Measurements from ENCODE around the gene TPST2. TPM values are rescaled to one million over a fixed set of nuclear protein-coding genes. Genes with fewer than 3 reads are reported as not detected.

TPST2 gene
- total and polyA plus RNA-seq, 9 of the 15 experiments (the other 6 are each of a cell fraction or from before 2014, with no cell fraction given) = 14.2 to 123 (median 60.1) TPM

DNA sequence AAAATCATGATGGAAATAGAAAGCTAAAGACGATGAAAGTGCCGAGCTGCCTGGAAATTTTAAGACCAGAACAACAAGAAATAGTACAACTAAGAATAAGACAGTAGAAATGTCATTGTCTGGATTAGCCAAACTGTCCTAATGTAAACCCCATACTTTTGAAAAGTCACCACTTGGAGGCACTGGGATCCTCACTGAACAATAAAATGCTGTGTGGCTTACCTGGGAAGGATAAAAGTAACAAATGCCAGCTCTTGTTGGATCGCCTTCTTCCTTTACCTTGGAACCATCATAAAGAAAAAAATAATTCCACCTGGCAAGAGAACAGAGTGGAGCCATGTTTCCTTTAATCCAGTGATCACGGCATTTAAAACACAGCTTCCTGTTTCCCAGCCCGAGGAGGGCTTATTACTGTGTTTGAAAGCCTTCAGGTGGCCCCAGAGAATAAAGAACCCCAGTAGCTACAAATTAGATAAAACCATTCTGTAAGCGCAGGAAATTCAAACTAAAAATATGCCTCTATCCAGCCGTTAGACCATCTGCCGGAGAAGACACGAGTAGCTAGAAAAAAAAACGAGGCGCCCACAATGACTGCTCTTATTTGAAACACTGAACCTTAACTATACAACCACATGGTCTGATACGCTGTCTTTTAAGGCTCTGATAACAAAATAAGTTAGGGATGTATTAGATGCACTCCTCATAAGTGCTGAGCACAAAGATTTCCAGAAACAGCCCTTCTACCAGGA, 110.7 kb downstream of the TPST2 start (continued):
- TF ChIP-seq NR4A1 (CRISPR knock-in tag; IDR thresholded peaks at IDR 0.05) (no peak), NR4A1 (tag; IDR thresholded peaks at IDR 0.05) (no peak), ZNF217 (CRISPR knock-in tag; IDR thresholded peaks at IDR 0.05) (no peak), SMARCC2 (IDR thresholded peaks at IDR 0.05; ENCODE audit: low read depth) (no peak; the same call in 1 of the 2 replicates), ETV6 (IDR thresholded peaks at IDR 0.05; ENCODE audit: borderline replicate concordance in 1 of 2, low read depth in 2 of 2, low read length in 1 of 2) (no peak), ETV6 (CRISPR knock-in tag; IDR thresholded peaks at IDR 0.05; ENCODE audit: borderline replicate concordance) (no peak), NRF1 (conservative IDR thresholded peaks at IDR 0.05 in 1 of 2, IDR thresholded peaks at IDR 0.05 in 1 of 2) (no peak), RUNX1 (IDR thresholded peaks at IDR 0.05; ENCODE audit: low read depth) (no peak), RNF219 (CRISPR knock-in tag; IDR thresholded peaks at IDR 0.05) (no peak), SETDB1 (IDR thresholded peaks at IDR 0.05; ENCODE audit: low read length) (no peak), CREM (IDR thresholded peaks at IDR 0.05; ENCODE audit: low read depth) (no peak), ZNF253 (CRISPR knock-in tag; conservative IDR thresholded peaks at IDR 0.05) (no peak), MYC (IDR thresholded peaks at IDR 0.05; ENCODE audit: low read depth, low read length) (peak; percentile 41; the same call in 1 of the 2 replicates), MYC (CRISPR knock-in tag; IDR thresholded peaks at IDR 0.05; ENCODE audit: borderline replicate concordance, low read depth) (no peak), ZHX1 (conservative IDR thresholded peaks at IDR 0.05; ENCODE audit: low read length) (no peak), U2AF1 (optimal IDR thresholded peaks at IDR 0.05; ENCODE audit: low read depth, low read length) (no peak)
- TF ChIP-seq, protein P1, sequence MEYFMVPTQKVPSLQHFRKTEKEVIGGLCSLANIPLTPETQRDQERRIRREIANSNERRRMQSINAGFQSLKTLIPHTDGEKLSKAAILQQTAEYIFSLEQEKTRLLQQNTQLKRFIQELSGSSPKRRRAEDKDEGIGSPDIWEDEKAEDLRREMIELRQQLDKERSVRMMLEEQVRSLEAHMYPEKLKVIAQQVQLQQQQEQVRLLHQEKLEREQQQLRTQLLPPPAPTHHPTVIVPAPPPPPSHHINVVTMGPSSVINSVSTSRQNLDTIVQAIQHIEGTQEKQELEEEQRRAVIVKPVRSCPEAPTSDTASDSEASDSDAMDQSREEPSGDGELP (CRISPR knock-in tag; IDR thresholded peaks at IDR 0.05; ENCODE audit: borderline replicate concordance) = no peak
